Stimulated activated naive CD8-positive, alpha-beta T cell treated with anti-CD3 and anti-CD28 coated beads, Interleukin-15, amount 100 ng/mL, for 72 hours (primary cell): ENCODE data around the gene BAHD1.
A peak's percentile ranks its signal among the peaks of the same experiment; 100 is the strongest.

ENCODE experiments used
- ATAC-seq: fragments of 150-1000 bp; cut with Tn5 transposase; 2 replicates; pipeline ENCODE4 v1.10.0; 2021; ENCODE audit warnings: mild to moderate bottlenecking, moderate library complexity
- DNase-seq, 2 donors: peaks; one replicate each; pipeline ENCODE4 v3.0.0; 2021 to 2022
- H3K27ac Mint-ChIP-seq, 2 donors: one replicate each; pipeline ENCODE4 v1.8.0; 2022; ENCODE audit warnings: mild to moderate bottlenecking in 2 of 2, mixed read lengths in 2 of 2, moderate library complexity in 2 of 2
- H3K27me3 Mint-ChIP-seq: one replicate; pipeline ENCODE4 v1.8.0; 2022; ENCODE audit warnings: mixed read lengths
- H3K4me1 Mint-ChIP-seq: one replicate; pipeline ENCODE4 v1.8.0; 2022; ENCODE audit warnings: mild to moderate bottlenecking, mixed read lengths
- H3K4me3 Mint-ChIP-seq, 2 donors: one replicate each; pipeline ENCODE4 v1.8.0; 2022; ENCODE audit warnings: mild to moderate bottlenecking in 2 of 2, mixed read lengths in 2 of 2, moderate library complexity in 1 of 2
- H3K9me3 Mint-ChIP-seq, 2 donors: one replicate each; pipeline ENCODE4 v1.8.0; 2022; ENCODE audit warnings: mixed read lengths in 2 of 2

BAHD1 gene

DNA sequence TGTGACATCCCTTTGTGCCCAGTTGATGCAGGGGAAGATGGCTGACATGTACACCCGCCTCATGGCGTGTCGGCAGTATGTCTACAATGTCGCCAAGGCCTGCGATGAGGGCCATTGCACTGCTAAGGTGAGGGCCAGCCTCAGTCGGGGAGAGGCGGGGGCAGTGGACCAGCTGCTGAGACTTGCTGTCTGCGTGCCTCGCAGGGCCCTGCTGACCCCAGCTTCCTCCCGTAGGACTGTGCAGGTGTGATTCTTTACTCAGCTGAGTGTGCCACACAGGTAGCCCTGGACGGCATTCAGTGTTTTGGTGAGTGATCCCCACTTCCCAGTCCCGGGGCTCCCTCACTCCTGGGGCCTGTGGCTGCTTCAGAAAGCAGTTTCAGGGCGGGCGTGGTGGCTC, 24.7 kb upstream of the BAHD1 start:
- Mint-ChIP-seq H3K4me1 (peaks cover 2% of the 10 kb centered on the region), H3K4me3 (no peak overlapping the region), H3K27me3 (no peaks in the 10 kb centered on the region), H3K27ac (peak overlapping the region in 1 of 2 donors; percentile 22), H3K9me3 (no peaks in the 10 kb centered on the region)
- ATAC-seq = no peak
- DNase-seq = no peak

DNA sequence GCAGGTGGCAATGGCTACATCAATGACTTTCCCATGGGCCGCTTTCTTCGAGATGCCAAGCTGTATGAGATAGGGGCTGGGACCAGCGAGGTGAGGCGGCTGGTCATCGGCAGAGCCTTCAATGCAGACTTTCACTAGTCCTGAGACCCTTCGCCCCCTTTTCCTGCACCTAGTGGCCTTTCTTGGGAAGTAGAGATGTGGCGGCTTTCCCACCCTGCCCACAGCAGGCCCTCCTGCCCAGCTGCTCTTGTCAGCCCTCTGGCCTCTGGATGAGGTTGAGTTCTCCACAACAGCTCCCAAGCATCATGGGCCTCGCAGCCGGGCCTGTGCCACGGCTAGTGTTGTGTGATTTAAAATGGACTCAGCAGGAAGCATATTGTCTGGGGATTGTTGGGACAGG, 22.6 kb upstream of the BAHD1 start:
- Mint-ChIP-seq H3K27ac (no peak overlapping the region), H3K4me1 (peaks cover 8% of the 10 kb centered on the region), H3K9me3 (no peaks in the 10 kb centered on the region), H3K4me3 (no peak overlapping the region), H3K27me3 (no peaks in the 10 kb centered on the region)
- no peak for DNase-seq
- no peak for ATAC-seq

DNA sequence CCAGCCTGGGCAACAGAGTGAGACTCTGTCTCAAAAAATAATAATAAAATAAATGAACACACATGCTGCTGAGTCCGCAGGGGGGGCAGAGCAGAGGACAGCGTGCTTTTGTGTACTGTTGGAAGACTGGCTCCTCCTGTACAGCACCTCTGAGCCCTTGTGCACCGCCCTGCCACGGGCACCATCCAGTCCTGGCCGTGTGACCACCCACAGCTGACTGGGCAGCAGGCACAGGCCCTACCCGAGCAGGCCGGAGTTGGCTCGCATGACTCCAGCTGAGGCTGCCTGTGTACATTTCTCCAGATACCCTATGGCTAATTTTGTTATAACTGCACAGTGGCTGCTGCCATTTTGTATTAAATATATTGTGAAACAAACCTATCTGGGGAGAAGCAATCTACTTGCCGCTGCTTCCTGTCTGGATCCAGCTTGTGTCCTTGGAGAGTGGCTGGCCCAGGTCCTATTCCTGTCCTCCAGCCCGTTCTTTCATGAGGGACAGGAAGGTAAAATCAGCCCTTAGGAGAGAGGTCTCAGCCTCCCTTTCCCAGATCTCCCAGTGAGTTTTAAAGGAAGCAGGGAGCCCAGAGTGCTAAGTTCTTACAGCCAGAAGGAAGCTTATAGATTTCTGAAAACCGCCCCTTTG, 20.6 kb upstream of the BAHD1 start:
- ATAC-seq (no peak), DNase-seq (no peak)
- Mint-ChIP-seq H3K4me1 (peaks cover 8% of the 10 kb centered on the region), H3K4me3 (no peak overlapping the region), H3K9me3 (no peaks in the 10 kb centered on the region), H3K27ac (no peak overlapping the region), H3K27me3 (no peaks in the 10 kb centered on the region)

DNA sequence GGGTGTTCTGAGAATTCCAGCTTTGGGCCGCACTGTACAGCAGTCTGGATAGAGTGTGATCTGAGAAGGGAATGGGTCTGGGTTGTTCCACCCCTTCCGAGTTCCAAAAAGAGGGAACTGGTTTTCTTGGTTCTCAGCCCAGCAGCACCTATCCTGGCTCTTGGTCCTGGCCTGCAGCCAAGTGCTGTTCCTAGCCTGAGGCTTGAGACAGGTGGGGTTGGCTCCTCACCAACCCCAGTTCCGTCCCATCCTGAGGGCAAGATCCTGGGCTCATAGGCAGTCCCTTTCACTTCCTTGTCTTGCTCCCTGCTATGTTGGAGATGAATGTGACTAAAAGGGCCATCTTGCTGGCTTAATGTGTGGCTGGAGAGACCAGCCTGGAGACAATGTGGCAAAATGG, 20.0 kb upstream of the BAHD1 start:
- H3K9me3 Mint-ChIP-seq = no peaks in the 10 kb centered on the region
- H3K27me3 Mint-ChIP-seq = no peaks in the 10 kb centered on the region
- H3K4me3 Mint-ChIP-seq = no peak overlapping the region
- DNase-seq (no peak), ATAC-seq (no peak)
- H3K27ac Mint-ChIP-seq = no peak overlapping the region
- peaks cover 8% of the 10 kb centered on the region for H3K4me1 Mint-ChIP-seq

DNA sequence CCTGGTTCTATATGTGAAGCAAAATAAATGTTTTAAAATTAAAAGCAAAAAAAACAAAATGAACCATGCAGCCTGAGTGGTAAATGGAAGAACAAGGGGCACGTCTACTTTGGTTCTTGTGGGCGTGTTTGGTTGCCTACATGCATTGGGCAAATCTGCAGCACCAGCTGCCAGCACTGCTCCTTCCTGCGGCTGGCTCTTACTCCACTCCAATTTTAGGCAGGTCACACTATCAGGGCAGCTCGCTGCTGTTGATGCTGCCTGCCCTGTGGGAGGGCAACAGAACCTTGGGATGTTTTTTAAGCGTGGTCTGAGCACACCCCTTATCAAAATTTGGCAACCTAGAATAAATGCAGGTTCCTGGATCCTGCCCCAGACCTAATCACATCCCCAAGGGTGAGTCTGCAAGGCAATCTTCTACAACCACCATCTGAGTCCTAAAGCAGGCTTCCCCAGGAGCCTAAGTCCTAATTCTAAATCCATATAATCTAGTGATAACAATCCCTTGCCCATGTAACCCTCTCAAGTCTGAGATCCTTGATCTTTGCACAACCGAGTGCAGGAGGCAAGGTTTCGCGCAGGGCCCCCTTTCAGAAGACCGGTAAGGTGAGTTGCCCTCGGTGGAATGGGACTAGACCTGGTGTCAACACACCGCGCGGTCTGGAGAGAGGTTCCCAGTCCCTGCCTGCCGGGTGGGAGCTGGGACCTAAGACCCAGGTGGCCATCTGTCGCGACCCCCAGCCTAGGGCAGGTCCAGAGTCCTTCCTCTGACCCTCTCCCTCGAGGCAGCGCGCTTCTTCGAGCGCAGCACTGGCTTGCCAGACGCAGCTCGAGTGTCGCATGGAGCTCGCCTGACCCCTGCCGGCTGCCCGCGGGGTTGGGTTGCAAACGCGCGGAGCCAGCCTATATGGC, 19.3 kb upstream of the BAHD1 start:
- peaks cover 8% of the 10 kb centered on the region for H3K4me1 Mint-ChIP-seq
- peak; percentile 82 for DNase-seq
- H3K9me3 Mint-ChIP-seq = no peaks in the 10 kb centered on the region
- H3K4me3 Mint-ChIP-seq = no peak overlapping the region
- no peak overlapping the region for H3K27ac Mint-ChIP-seq
- peak; percentile 98 for ATAC-seq
- H3K27me3 Mint-ChIP-seq = no peaks in the 10 kb centered on the region

DNA sequence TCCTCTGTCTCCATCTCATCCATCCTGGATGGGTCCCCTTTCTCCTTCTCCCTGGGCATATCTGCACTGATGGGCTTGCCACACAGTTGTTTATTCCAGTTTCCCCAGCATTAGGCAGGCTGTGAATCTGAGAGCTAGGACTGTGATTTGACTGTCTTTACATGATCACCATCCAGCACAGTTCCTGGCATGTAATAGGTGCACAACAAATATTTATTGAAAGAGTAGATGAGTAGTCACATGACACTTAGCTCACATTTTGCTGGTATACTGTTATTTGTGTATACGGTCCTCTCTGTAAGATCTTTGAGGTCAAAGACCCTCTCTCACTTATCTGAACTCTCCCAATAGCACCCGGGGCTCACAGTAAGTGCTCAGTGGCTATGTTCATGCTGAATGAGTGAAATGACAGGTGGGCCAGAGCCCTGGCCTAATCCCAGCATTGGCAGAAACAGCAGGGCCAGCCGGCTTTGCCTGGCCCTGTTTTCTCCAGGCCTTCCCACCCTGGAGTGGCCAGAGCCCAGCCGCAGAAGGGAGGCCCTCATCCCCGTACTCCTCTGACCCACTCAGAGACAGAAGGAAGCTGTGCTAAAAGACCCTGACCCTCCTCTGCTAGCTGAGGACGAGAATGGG, 16.2 kb upstream of the BAHD1 start:
- ATAC-seq (no peak), DNase-seq (no peak)
- Mint-ChIP-seq H3K27me3 (no peaks in the 10 kb centered on the region), H3K9me3 (no peaks in the 10 kb centered on the region), H3K4me3 (no peak overlapping the region), H3K27ac (no peak overlapping the region), H3K4me1 (peaks cover 8% of the 10 kb centered on the region)

DNA sequence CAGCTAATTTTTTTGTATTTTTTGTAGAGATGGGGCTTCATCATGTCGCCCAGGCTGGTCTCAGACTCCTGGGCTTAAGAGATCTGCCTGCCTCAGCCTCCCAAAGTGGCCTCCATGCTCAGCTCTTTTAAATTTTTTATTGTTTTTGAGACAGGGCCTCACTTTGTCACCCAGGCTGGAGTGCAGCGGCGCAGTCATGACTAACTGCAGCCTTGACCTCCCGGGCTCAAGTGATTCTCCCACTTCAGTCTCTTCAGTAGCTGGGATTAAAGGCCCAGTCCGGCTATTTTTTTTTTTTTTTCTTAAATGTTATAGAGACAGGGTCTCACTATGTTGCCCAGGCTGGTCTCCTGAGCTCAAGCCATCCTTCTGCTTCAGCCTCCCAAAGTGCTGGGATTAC, 15.1 kb upstream of the BAHD1 start:
- Mint-ChIP-seq H3K9me3 (no peaks in the 10 kb centered on the region), H3K27ac (peak overlapping the region in 1 of 2 donors; percentile 49), H3K4me1 (peaks cover 8% of the 10 kb centered on the region), H3K27me3 (no peaks in the 10 kb centered on the region), H3K4me3 (no peak overlapping the region)
- DNase-seq (no peak), ATAC-seq (no peak)

DNA sequence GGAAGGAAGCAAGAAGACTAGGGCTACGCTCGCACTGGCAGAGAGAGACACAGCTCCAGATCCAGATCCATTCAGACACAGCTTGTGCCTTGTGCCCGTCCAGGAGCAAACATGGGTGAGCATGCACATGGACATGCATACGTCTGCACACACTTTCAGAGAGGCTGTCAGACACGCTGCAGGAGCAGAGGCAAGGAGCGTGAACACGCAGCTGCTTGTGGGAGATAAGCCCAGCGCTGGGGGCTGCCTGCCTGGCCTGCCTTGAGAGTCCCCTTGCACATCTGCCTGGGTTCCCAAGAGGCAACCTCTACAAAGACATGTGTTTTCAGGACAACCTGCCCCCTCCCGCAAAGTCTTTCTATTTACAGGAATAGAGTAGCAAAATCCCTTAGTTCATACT, 13.6 kb upstream of the BAHD1 start:
- DNase-seq = no peak
- H3K27ac Mint-ChIP-seq = no peak overlapping the region
- no peak overlapping the region for H3K4me3 Mint-ChIP-seq

DNA sequence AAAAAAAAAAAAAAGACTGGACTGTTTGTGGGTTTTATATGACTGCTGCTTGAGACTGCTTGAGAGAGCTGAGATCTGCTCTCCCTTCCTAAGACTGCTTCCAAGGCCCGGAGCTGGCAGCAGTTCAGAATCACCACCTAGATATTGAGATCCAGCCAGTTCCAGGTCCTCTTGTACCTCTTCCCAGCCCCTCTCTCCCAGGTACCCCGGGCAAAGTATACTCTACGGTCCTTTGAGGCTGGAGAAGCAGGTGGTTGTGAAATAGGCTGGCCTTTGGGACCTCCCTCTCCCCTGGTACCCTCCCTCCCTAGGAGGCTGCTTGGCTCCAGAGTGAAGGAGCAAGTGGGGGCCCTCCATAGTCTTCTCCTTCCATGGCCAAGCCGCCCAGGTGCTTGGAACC, 12.6 kb upstream of the BAHD1 start:
- Mint-ChIP-seq H3K27ac (peak overlapping the region in 1 of 2 donors; percentile 41), H3K4me3 (no peak overlapping the region), H3K27me3 (no peaks in the 10 kb centered on the region), H3K4me1 (no peaks in the 10 kb centered on the region), H3K9me3 (no peaks in the 10 kb centered on the region)
- ATAC-seq (no peak), DNase-seq (no peak)

More for the DNA sequence above, 13.6 kb upstream of the BAHD1 start:
- Mint-ChIP-seq H3K27me3 (no peaks in the 10 kb centered on the region), H3K4me1 (no peaks in the 10 kb centered on the region), H3K9me3 (no peaks in the 10 kb centered on the region)
- ATAC-seq = no peak

DNA sequence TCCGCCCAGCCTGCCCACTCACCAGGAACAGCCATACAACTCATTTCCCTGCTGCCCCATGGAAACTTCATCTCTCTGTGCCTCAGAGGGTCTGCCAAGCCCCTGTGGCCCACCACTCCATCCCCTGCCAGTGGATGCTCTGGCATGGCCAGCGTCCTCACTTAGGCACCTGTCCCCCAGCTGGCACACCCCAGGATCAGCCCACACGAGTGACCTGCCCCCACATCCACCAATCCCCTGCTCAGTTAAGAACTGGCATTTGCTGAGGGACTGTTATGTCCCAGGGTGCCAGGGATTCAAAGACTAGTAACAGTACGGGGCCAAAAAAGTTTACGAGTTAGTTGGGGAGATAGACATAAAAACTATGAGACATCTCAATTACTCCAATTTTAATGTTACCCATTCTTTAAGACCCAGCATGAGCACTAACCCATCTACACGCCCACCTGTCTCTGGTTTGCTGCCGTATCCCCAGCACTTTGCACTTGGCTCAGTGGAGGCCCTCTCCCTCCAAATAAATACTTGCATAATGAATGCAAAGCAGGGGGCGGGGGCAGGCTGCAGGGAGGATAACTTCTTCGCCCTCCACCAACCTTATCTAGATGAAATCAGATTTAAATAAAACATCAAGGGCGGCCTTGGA, 11.6 kb upstream of the BAHD1 start:
- no peaks in the 10 kb centered on the region for H3K4me1 Mint-ChIP-seq
- H3K27ac Mint-ChIP-seq = no peak overlapping the region
- ATAC-seq = no peak

DNA sequence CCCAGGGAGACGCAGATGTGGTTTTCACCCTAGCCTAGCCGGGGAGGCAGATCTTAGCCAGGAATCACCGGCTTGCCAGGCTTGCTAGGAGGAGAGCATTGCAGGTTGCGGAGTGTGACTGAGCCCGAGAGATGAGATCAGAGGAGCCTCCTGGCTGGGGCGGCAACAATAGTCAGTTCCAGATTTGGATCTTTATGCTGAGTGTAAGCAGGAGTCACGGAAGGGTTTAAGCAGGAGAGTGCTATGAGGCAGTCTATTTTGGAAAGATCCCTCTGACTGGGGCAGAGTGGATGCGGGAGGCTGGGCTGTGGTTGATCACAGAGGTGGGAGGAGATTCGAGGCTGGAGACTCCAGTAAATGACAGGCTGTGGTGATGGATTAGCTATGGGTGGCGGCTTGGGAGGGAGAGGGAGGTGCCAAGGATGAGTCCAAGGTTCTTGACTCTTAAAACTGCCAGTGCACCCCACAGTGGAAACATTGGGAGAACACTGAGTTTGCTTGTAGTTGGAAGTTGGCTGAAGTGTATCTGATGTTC, 10.4 kb upstream of the BAHD1 start:
- Mint-ChIP-seq H3K27ac (no peak overlapping the region), H3K4me3 (no peak overlapping the region), H3K9me3 (no peaks in the 10 kb centered on the region), H3K27me3 (peaks cover 14% of the 10 kb centered on the region), H3K4me1 (peaks cover 6% of the 10 kb centered on the region)
- ATAC-seq (no peak), DNase-seq (no peak)

More for the DNA sequence above, 11.6 kb upstream of the BAHD1 start:
- no peaks in the 10 kb centered on the region for H3K9me3 Mint-ChIP-seq
- H3K27me3 Mint-ChIP-seq = peaks cover 2% of the 10 kb centered on the region
- no peak for DNase-seq
- no peak overlapping the region for H3K4me3 Mint-ChIP-seq

DNA sequence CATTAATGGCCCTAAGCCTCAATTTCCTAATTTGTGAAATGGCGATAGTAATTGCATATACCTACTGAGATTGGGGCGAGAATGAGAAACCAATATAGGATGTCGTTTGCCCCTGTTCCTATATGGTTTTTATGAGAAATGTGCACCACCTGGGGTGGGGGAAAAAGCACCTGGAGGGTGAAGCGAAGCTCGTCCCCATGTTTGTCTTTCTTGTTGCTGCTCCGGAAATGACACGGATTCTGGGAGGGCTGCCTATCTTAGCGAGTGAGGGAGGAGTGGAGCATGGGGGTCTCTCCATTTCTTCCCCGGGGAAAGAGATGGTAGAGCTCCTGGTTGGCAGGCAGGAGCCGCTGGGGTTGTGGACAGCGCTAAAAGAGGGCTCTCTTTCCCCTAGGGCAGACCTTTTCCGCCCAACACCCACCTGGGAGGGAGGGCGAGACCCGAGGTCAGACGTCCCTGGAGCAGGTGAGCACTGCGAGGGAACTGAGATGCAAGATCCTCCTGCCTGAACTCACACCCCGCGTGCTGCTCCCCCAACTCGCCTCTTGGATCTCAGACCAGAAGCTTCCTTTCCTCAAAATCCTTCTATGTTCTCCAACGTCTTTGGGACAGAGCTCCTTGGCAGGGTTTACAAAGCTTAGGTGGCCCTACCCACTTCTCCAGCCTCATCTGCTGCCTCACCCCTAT, 5.6 kb upstream of the BAHD1 start:
- Mint-ChIP-seq H3K27me3 (peaks cover 62% of the 10 kb centered on the region), H3K9me3 (no peaks in the 10 kb centered on the region), H3K4me1 (peaks cover 50% of the 10 kb centered on the region), H3K4me3 (peak overlapping the region in 1 of 2 donors; percentile 47), H3K27ac (no peak overlapping the region)
- no peak for DNase-seq
- no peak for ATAC-seq

DNA sequence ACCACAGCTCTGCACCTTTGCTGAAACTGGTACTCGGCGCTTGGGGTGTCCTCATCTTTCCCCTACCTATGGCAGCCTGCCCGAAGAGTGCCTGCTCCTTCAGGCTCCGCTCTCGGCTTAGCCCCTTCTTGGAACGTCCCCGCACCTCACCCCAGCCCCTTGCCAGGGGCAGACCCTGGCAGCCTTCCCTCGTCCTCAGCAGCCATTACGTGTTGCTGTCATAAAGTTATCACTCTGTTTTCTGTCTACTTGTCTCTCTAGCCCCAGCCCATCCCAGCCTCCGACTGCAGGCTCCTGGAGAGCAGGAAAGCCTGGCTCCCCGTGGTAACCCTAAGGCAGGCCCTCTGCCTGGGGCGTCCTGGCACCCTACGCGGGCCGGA, 5.1 kb upstream of the BAHD1 start:
- no peaks in the 10 kb centered on the region for H3K9me3 Mint-ChIP-seq
- peaks cover 64% of the 10 kb centered on the region for H3K27me3 Mint-ChIP-seq
- H3K4me1 Mint-ChIP-seq = peaks cover 53% of the 10 kb centered on the region
- peak overlapping the region in 1 of 2 donors; percentile 47 for H3K4me3 Mint-ChIP-seq
- DNase-seq (no peak), ATAC-seq (no peak)
- no peak overlapping the region for H3K27ac Mint-ChIP-seq

DNA sequence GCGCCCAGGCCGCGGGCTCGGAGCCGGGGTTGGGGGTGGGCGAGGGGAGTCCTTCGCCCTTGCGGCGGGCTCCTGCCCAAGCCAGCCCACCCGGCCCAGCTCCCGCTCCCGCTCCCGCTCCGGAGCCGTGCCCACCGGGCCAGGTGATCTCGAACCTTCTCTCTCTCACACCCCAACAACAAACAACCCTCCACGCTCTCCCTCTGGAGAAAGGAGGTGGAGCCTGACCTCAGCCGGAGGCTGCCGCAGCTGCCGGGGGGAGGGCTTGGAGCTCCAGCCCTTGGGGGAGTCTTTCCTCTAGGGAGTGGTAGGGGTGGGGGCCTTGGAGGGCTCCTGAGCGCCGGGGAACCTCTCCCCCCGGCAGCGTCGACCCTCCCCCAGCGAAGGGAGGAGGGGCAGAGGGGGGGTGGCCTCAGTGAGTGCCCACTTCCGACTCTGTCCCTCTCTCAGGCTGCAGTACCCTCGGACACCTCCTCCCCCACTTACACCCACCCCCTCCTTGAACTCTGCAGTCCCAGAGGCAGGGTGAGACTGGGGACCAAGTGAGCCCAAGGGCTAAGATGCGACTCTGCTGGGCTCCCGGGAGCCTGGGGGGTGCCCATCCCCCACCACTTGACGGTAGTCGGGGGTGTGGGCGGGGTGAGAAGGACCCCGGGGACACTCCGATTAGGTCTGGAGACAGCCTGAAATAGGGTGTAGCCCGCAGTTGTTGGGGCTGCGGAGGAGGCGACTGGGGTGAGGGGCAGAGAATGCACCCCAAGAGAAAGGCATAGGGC, 4.4 kb upstream of the BAHD1 start:
- Mint-ChIP-seq H3K4me3 (peak overlapping the region; percentile 73 to 82), H3K4me1 (peaks cover 53% of the 10 kb centered on the region), H3K27me3 (peaks cover 64% of the 10 kb centered on the region), H3K9me3 (no peaks in the 10 kb centered on the region), H3K27ac (no peak overlapping the region)
- DNase-seq = peak in 1 of 2 donors; percentile 19
- ATAC-seq = no peak
